Loucy (cell line): Measurements from ENCODE around the gene NRCAM.

Source experiments
- EZH2phosphoT487 ChIP-seq: fragments of 200-600 bp; IDR thresholded peaks from 2 replicates; pipeline ENCODE4 v1.6.1; 2018; ENCODE audit warnings: antibody characterized with exemption, mild to moderate bottlenecking, moderate library complexity, borderline replicate concordance
- TF ChIP-seq, protein P1 (sequence below): fragments of 200-600 bp; sonication (generic); conservative IDR thresholded peaks from 2 replicates; pipeline ENCODE4 v1.5.1; 2014; ENCODE audit warnings: mild to moderate bottlenecking, antibody characterized with exemption, low read length

DNA sequence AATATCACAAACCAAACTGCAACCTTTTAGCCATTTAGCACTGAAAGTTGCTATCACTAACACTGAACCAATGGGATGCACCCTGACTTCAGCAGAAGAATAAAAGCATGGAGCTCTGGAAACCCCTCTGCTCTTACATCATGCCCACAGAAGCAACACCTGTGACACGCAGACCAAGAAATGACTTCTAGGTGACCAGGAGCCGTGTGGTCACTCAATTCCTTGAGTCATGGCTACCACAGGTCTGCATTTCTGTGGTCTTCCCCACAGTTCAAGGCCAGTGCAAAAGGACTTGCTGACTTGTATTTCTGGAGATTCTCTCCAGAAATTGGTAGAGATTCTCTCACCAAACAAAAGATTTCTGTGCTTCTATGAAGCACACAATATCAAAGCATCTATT, 38.3 kb downstream of the NRCAM start:
- TF ChIP-seq, protein P1, sequence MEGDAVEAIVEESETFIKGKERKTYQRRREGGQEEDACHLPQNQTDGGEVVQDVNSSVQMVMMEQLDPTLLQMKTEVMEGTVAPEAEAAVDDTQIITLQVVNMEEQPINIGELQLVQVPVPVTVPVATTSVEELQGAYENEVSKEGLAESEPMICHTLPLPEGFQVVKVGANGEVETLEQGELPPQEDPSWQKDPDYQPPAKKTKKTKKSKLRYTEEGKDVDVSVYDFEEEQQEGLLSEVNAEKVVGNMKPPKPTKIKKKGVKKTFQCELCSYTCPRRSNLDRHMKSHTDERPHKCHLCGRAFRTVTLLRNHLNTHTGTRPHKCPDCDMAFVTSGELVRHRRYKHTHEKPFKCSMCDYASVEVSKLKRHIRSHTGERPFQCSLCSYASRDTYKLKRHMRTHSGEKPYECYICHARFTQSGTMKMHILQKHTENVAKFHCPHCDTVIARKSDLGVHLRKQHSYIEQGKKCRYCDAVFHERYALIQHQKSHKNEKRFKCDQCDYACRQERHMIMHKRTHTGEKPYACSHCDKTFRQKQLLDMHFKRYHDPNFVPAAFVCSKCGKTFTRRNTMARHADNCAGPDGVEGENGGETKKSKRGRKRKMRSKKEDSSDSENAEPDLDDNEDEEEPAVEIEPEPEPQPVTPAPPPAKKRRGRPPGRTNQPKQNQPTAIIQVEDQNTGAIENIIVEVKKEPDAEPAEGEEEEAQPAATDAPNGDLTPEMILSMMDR, result no peak
- no peak for TF ChIP-seq EZH2phosphoT487
